ENCODE results near the gene ODF2. TPM values are rescaled to one million over a fixed set of nuclear protein-coding genes. Genes with fewer than 3 reads are reported as not detected.

Gene ODF2
- total RNA-seq, 1 experiment from 2014 or later, result 46.8 TPM

GRCh38 chr9:128479262-128479661 is 23.5 kb downstream of the ODF2 start (continued):
- TF ChIP-seq ZBTB33 (IDR thresholded peaks at IDR 0.05; ENCODE audit: extremely low read depth, insufficient replicate concordance, low read length) (no peak), MAX (IDR thresholded peaks at IDR 0.05) (no peak), ATF3 (IDR thresholded peaks at IDR 0.05) (no peak), CEBPB (IDR thresholded peaks at IDR 0.05; ENCODE audit: low read depth) (no peak), RAD21 (IDR thresholded peaks at IDR 0.05; ENCODE audit: low read depth) (no peak), FOSL1 (IDR thresholded peaks at IDR 0.05; ENCODE audit: low read depth) (no peak)

- ATAC-seq (no peak), DNase-seq (ENCODE audit: low read depth, low spot score) (no peak)
- RAD21 ChIA-PET (ENCODE audit: low non-redundant PET in 1 of 2, low total read pairs in 2 of 2, uncharacterized antibody in 2 of 2, unreplicated experiment in 2 of 2), result no interaction called here
- Histone ChIP-seq H3K9me2 (ENCODE audit: insufficient read depth) (no peaks in the 10 kb centered on the region), H3K9me3 (ENCODE audit: control insufficient read depth in 1 of 2, insufficient read depth in 1 of 2, low read depth in 1 of 2, low read length in 2 of 2) (no peaks in the 10 kb centered on the region), H3K79me2 (ENCODE audit: insufficient read depth, low read length) (no peaks in the 10 kb centered on the region), H3K4me1 (ENCODE audit: control insufficient read depth in 1 of 2, insufficient read depth in 2 of 2, low read length in 2 of 2) (no peaks in the 10 kb centered on the region), H3K27ac (ENCODE audit: low read depth, low read length) (no peak overlapping the region), H3K4me2 (ENCODE audit: low read length) (no peak overlapping the region), H2AFZ (ENCODE audit: low read depth, low read length, poor library complexity, severe bottlenecking) (no peak overlapping the region), H3K4me3 (replicated peaks in 1 of 2; ENCODE audit: low read depth in 1 of 2, low read length in 2 of 2) (no peak overlapping the region), H4K20me1 (ENCODE audit: insufficient read depth) (no peaks in the 10 kb centered on the region), H3K9ac (ENCODE audit: low read length) (no peak overlapping the region), H3K27me3 (ENCODE audit: insufficient read depth, low read length) (no peaks in the 10 kb centered on the region), H3K36me3 (ENCODE audit: control insufficient read depth in 1 of 2, insufficient read depth in 2 of 2, low read length in 2 of 2) (peaks cover 32 to 46% of the 10 kb centered on the region in 2 experiments)
- intact Hi-C loops (cut with micrococcal nuclease), result no loop called here
- POLR2A ChIA-PET, result no interaction called here
- CTCF ChIA-PET, result no interaction called here
- TF ChIP-seq ZBTB33 (IDR thresholded peaks at IDR 0.05; ENCODE audit: extremely low read depth, insufficient replicate concordance, low read length) (no peak), EZH2 (IDR thresholded peaks at IDR 0.05) (no peak), POLR2A (IDR thresholded peaks at IDR 0.05; ENCODE audit: borderline replicate concordance, extremely low read depth, insufficient read depth, insufficient read length) (no peak), EGR1 (IDR thresholded peaks at IDR 0.05; ENCODE audit: low read depth) (no peak), SIN3A (IDR thresholded peaks at IDR 0.05; ENCODE audit: low read depth) (no peak), ZFX (IDR thresholded peaks at IDR 0.05) (no peak), ELF1 (IDR thresholded peaks at IDR 0.05; ENCODE audit: borderline replicate concordance, low read depth) (no peak), ATF3 (IDR thresholded peaks at IDR 0.05) (no peak), TCF7L2 (IDR thresholded peaks at IDR 0.05; ENCODE audit: borderline replicate concordance, extremely low read depth, insufficient read depth, insufficient read length) (no peak), ZNF274 (IDR thresholded peaks at IDR 0.05; ENCODE audit: low read depth, low read length) (no peak), JUND (IDR thresholded peaks at IDR 0.05) (no peak)
- BruUV-seq (replicated peaks), result no TSS peak
Observed at GRCh38 chr9:128481561-128481960, 25.8 kb downstream of the ODF2 start.
